H9 (cell line): Measurements from ENCODE around the gene NEUROG1. TPM values are rescaled to one million over a fixed set of nuclear protein-coding genes. Genes with fewer than 3 reads are reported as not detected.

Experiments used
- DNase-seq: peaks from one replicate; pipeline ENCODE4 v3.0.0-alpha.2; 2017
- H2AFZ ChIP-seq: one replicate; pipeline ENCODE4 v1.6.1; 2013; ENCODE audit warnings: mild to moderate bottlenecking, low read length, control low read depth, moderate library complexity
- H2AK5ac ChIP-seq: 2 replicates; pipeline ENCODE4 v1.6.1; 2013; ENCODE audit warnings: low read length, control low read depth, mixed read lengths; ENCODE audit not compliant: insufficient read length
- H2BK120ac ChIP-seq: one replicate; pipeline ENCODE4 v1.6.1; 2013; ENCODE audit warnings: low read depth, mild to moderate bottlenecking, low read length, control low read depth, inconsistent platforms; ENCODE audit not compliant: poor library complexity, severe bottlenecking
- H2BK12ac ChIP-seq: 2 replicates; pipeline ENCODE4 v1.6.1; 2013; ENCODE audit warnings: low read length, control low read depth, mixed read lengths, low read depth; ENCODE audit not compliant: insufficient read length
- H2BK15ac ChIP-seq: 2 replicates; pipeline ENCODE4 v1.6.1; 2013; ENCODE audit warnings: low read depth, low read length, control low read depth
- H2BK20ac ChIP-seq: one replicate; pipeline ENCODE4 v1.6.1; 2013; ENCODE audit warnings: low read depth, mild to moderate bottlenecking, low read length, control low read depth, inconsistent platforms; ENCODE audit not compliant: poor library complexity, severe bottlenecking
- H2BK5ac ChIP-seq: 2 replicates; pipeline ENCODE4 v1.6.1; 2013; ENCODE audit warnings: low read length, control low read depth, mixed read lengths; ENCODE audit not compliant: insufficient read length
- H3K14ac ChIP-seq: 2 replicates; pipeline ENCODE4 v1.6.1; 2013; ENCODE audit warnings: low read length, control low read depth; ENCODE audit not compliant: insufficient read depth
- H3K18ac ChIP-seq: 2 replicates; pipeline ENCODE4 v1.6.1; 2013; ENCODE audit warnings: low read depth, mild to moderate bottlenecking, mixed read lengths, low read length, control low read depth; ENCODE audit not compliant: insufficient read length
- H3K23ac ChIP-seq: 2 replicates; pipeline ENCODE4 v1.6.1; 2013; ENCODE audit warnings: low read length, control low read depth, mixed read lengths, low read depth; ENCODE audit not compliant: insufficient read length
- H3K23me2 ChIP-seq: 2 replicates; pipeline ENCODE4 v1.6.1; 2013; ENCODE audit warnings: low read depth, mild to moderate bottlenecking, mixed read lengths, low read length, control low read depth; ENCODE audit not compliant: insufficient read length, poor library complexity, severe bottlenecking
- H3K27ac ChIP-seq: 2 replicates; pipeline ENCODE4 v1.5.1; 2013; ENCODE audit warnings: low read length, control low read depth, mixed read lengths, low read depth; ENCODE audit not compliant: insufficient read length
- H3K27me3 ChIP-seq: 2 replicates; pipeline ENCODE4 v1.6.1; 2013; ENCODE audit warnings: low read length, control low read depth, inconsistent platforms; ENCODE audit not compliant: insufficient read depth
- H3K4ac ChIP-seq: 2 replicates; pipeline ENCODE4 v1.6.1; 2013; ENCODE audit warnings: low read depth, mild to moderate bottlenecking, control low read depth, inconsistent platforms, low read length, moderate library complexity
- H3K4me1 ChIP-seq: 2 replicates; pipeline ENCODE4 v1.6.1; 2013; ENCODE audit warnings: low read length, control low read depth, inconsistent platforms; ENCODE audit not compliant: insufficient read depth
- H3K4me2 ChIP-seq: 2 replicates; pipeline ENCODE4 v1.6.1; 2013; ENCODE audit warnings: low read length, control low read depth, mixed read lengths; ENCODE audit not compliant: insufficient read length, insufficient read depth
- H3K56ac ChIP-seq: 2 replicates; pipeline ENCODE4 v1.6.1; 2013; ENCODE audit warnings: low read depth, mild to moderate bottlenecking, mixed read lengths, low read length, control low read depth; ENCODE audit not compliant: insufficient read length
- H3K79me1 ChIP-seq: 2 replicates; pipeline ENCODE4 v1.6.1; 2013; ENCODE audit warnings: low read depth, mild to moderate bottlenecking, moderate library complexity, low read length, control low read depth, inconsistent platforms; ENCODE audit not compliant: insufficient read depth, poor library complexity, severe bottlenecking
- H3K79me2 ChIP-seq: 2 replicates; pipeline ENCODE4 v1.6.1; 2013; ENCODE audit warnings: low read length, control low read depth, inconsistent platforms; ENCODE audit not compliant: insufficient read depth
- H3K9ac ChIP-seq: 2 replicates; pipeline ENCODE4 v1.6.1; 2013; ENCODE audit warnings: low read length, control low read depth, mixed read lengths; ENCODE audit not compliant: insufficient read length; ENCODE audit errors: extremely low read depth
- H3K9me3 ChIP-seq: one replicate; pipeline ENCODE4 v1.6.1; 2013; ENCODE audit warnings: low read depth, low read length, inconsistent platforms; ENCODE audit not compliant: control insufficient read depth
- H3T11ph ChIP-seq: one replicate; pipeline ENCODE4 v1.6.1; 2013; ENCODE audit warnings: mild to moderate bottlenecking, low read length, control low read depth, inconsistent platforms
- H4K20me1 ChIP-seq: one replicate; pipeline ENCODE4 v1.6.1; 2013; ENCODE audit not compliant: control insufficient read depth, insufficient read length, insufficient read depth
- H4K5ac ChIP-seq: 2 replicates; pipeline ENCODE4 v1.6.1; 2013; ENCODE audit warnings: low read depth, mild to moderate bottlenecking, mixed read lengths, low read length, control low read depth; ENCODE audit not compliant: insufficient read length
- H4K8ac ChIP-seq: replicated peaks from 2 replicates; pipeline ENCODE4 v1.6.1; 2013; ENCODE audit warnings: low read length, control low read depth, mixed read lengths, low read depth; ENCODE audit not compliant: insufficient read length
- H4K91ac ChIP-seq: 2 replicates; pipeline ENCODE4 v1.6.1; 2013; ENCODE audit warnings: low read depth, mild to moderate bottlenecking, moderate library complexity, mixed read lengths, low read length, control low read depth; ENCODE audit not compliant: insufficient read length
- H3K27ac Mint-ChIP-seq, 3 experiments: 2 replicates in 2 of 3; 3 replicates in 1 of 3; pipeline ENCODE4 v1.8.0; 2020 to 2021; ENCODE audit warnings: mixed read lengths in 3 of 3, mild to moderate bottlenecking in 1 of 3, moderate library complexity in 1 of 3
- H3K27me3 Mint-ChIP-seq: 2 replicates; pipeline ENCODE4 v1.8.0; 2021; ENCODE audit warnings: low read depth, mild to moderate bottlenecking, moderate library complexity, mixed read lengths
- H3K36me3 Mint-ChIP-seq, 3 experiments: 2 replicates in 2 of 3; 3 replicates in 1 of 3; pipeline ENCODE4 v1.8.0; 2020 to 2021; ENCODE audit warnings: low read depth in 3 of 3, mixed read lengths in 3 of 3; ENCODE audit not compliant: insufficient read depth in 1 of 3
- H3K4me1 Mint-ChIP-seq, 2 experiments: 2 replicates each; pipeline ENCODE4 v1.8.0; 2020; ENCODE audit warnings: mixed read lengths in 2 of 2
- H3K4me3 Mint-ChIP-seq, 2 experiments: 2 replicates in 1 of 2; 3 replicates in 1 of 2; pipeline ENCODE4 v1.8.0; 2020 to 2021; ENCODE audit warnings: mild to moderate bottlenecking in 2 of 2, mixed read lengths in 2 of 2, moderate library complexity in 1 of 2
- H3K9me3 Mint-ChIP-seq, 2 experiments: 2 replicates in 1 of 2; 3 replicates in 1 of 2; pipeline ENCODE4 v1.8.0; 2020; ENCODE audit warnings: mild to moderate bottlenecking in 2 of 2, mixed read lengths in 2 of 2, moderate library complexity in 1 of 2
- CTCF ChIP-seq: fragments of 200-600 bp; sonication (generic); conservative IDR thresholded peaks from 3 replicates; pipeline ENCODE4 v1.8.0; 2021; ENCODE audit warnings: antibody characterized with exemption, mild to moderate bottlenecking
- WGBS: extraction: QIAGEN DNeasy Blood & Tissue Kit; methylation state at CpG from one replicate; pipeline ENCODE4 v1.1.7; 2013; ENCODE audit warnings: missing lambda C conversion rate, low lambda C conversion rate, mixed read lengths; ENCODE audit not compliant: insufficient read length; ENCODE audit errors: extremely low coverage; 5-methylcytosine and 5-hydroxymethylcytosine counted together
- total RNA-seq: library from RNA; stranded (reverse); gene quantifications from 2 replicates; pipeline ENCODE4 v1.2.1, GENCODE V29; 2021

Gene NEUROG1
- total RNA-seq, 1 experiment from 2014 or later = not detected

- Mint-ChIP-seq H3K4me1 (peaks cover 44 to 51% of the 10 kb centered on the region in 2 experiments), H3K36me3 (0 out of 7 replicates have a peak, but pooled peaks cover 0 to 2% (median 0%) of the 10 kb centered on the region in 3 experiments), H3K4me3 (no peak overlapping the region), H3K9me3 (peaks cover 2 to 3% of the 10 kb centered on the region in 2 experiments; a peak in 1 of 5 replicates), H3K27me3 (no peaks in the 10 kb centered on the region), H3K27ac (no peak overlapping the region)
- TF ChIP-seq CTCF = no peak
- DNase-seq = no peak
- no peaks in the 10 kb centered on the region for H3K79me2 ChIP-seq
- H2BK5ac ChIP-seq = no peak overlapping the region
- no peak overlapping the region for H4K5ac ChIP-seq
- H3K18ac ChIP-seq = no peak overlapping the region
- H3K23me2 ChIP-seq = peaks cover 21% of the 10 kb centered on the region
- no peak overlapping the region; the same call in 1 of the 2 replicates for H2BK15ac ChIP-seq
- WGBS = no CpG with 5 or more reads among the region's 13 CpGs
- H2BK12ac ChIP-seq = no peak overlapping the region
- no peak overlapping the region for H3K23ac ChIP-seq
- no peak overlapping the region for H3K27ac ChIP-seq
- H4K91ac ChIP-seq = no peak overlapping the region
- no peak overlapping the region for H3K9ac ChIP-seq
- no peak overlapping the region for H3T11ph ChIP-seq
- H3K27me3 ChIP-seq = peaks cover 73% of the 10 kb centered on the region
- H3K9me3 ChIP-seq = no peaks in the 10 kb centered on the region
- H3K4me1 ChIP-seq = no peaks in the 10 kb centered on the region; the same call in 1 of the 2 replicates
- H2AFZ ChIP-seq = no peak overlapping the region
- no peak overlapping the region for H3K14ac ChIP-seq
- H2AK5ac ChIP-seq = no peak overlapping the region
- no peak overlapping the region for H4K8ac ChIP-seq
- no peak overlapping the region for H2BK20ac ChIP-seq
- H2BK120ac ChIP-seq = no peak overlapping the region
- no peak overlapping the region for H3K4ac ChIP-seq
- no peak overlapping the region for H3K4me2 ChIP-seq
- H3K56ac ChIP-seq = no peak overlapping the region
- H4K20me1 ChIP-seq = peaks cover 2% of the 10 kb centered on the region
- H3K79me1 ChIP-seq = no peaks in the 10 kb centered on the region
These were observed 49.4 kb downstream of the NEUROG1 start for GRCh38 chr5:135486131-135487036.
